HG02588 (cell line): ENCODE data around the gene MYRIP.

Experiments
- ATAC-seq: cut with Tn5 transposase; IDR thresholded peaks from one replicate; pipeline ENCODE4 v1.9.1; 2021; ENCODE audit warnings: mild to moderate bottlenecking, moderate library complexity; ENCODE audit not compliant: unreplicated experiment

Gene MYRIP

GRCh38 chr3:39962581-39962980, 153.2 kb downstream of the MYRIP start:
- no peak for ATAC-seq

- no peak for ATAC-seq
Observed at GRCh38 chr3:39965461-39965860, 156.1 kb downstream of the MYRIP start.

- no peak for ATAC-seq
Observed at GRCh38 chr3:39965997-39966396, 156.6 kb downstream of the MYRIP start.

- no peak for ATAC-seq
Observed at GRCh38 chr3:39970982-39971381, 161.6 kb downstream of the MYRIP start.

GRCh38 chr3:39971559-39972031, 162.2 kb downstream of the MYRIP start:
- ATAC-seq, result no peak

GRCh38 chr3:39972508-39972907, 163.1 kb downstream of the MYRIP start:
- ATAC-seq, result no peak

- ATAC-seq, result no peak
Observed at GRCh38 chr3:39977058-39977794, 167.8 kb downstream of the MYRIP start.

- no peak for ATAC-seq
Observed at GRCh38 chr3:39978308-39978707, 168.9 kb downstream of the MYRIP start.

GRCh38 chr3:39980058-39980457, 170.6 kb downstream of the MYRIP start:
- ATAC-seq, result no peak

GRCh38 chr3:39980781-39981180, 171.4 kb downstream of the MYRIP start:
- ATAC-seq, result no peak

- ATAC-seq, result no peak
Observed at GRCh38 chr3:39981547-39982184, 172.3 kb downstream of the MYRIP start.

- no peak for ATAC-seq
Observed at GRCh38 chr3:39982665-39983357, 173.4 kb downstream of the MYRIP start.

GRCh38 chr3:39989746-39990145, 180.3 kb downstream of the MYRIP start:
- no peak for ATAC-seq

- ATAC-seq, result no peak
Observed at GRCh38 chr3:39990532-39990931, 181.1 kb downstream of the MYRIP start.

- ATAC-seq, result no peak
Observed at GRCh38 chr3:40008796-40009195, 199.4 kb downstream of the MYRIP start.

- no peak for ATAC-seq
Observed at GRCh38 chr3:40009991-40010390, 200.6 kb downstream of the MYRIP start.

GRCh38 chr3:40012381-40012780, 203.0 kb downstream of the MYRIP start:
- ATAC-seq, result no peak

- no peak for ATAC-seq
Observed at GRCh38 chr3:40016391-40016790, 207.0 kb downstream of the MYRIP start.

- ATAC-seq, result no peak
Observed at GRCh38 chr3:40018369-40018768, 209.0 kb downstream of the MYRIP start.

GRCh38 chr3:40019376-40019775, 210.0 kb downstream of the MYRIP start:
- ATAC-seq, result no peak

- ATAC-seq, result no peak
Observed at GRCh38 chr3:40020689-40021088, 211.3 kb downstream of the MYRIP start.

- no peak for ATAC-seq
Observed at GRCh38 chr3:40021338-40021737, 211.9 kb downstream of the MYRIP start.
